ENCODE results near the gene VPS11.

VPS11 gene

DNA sequence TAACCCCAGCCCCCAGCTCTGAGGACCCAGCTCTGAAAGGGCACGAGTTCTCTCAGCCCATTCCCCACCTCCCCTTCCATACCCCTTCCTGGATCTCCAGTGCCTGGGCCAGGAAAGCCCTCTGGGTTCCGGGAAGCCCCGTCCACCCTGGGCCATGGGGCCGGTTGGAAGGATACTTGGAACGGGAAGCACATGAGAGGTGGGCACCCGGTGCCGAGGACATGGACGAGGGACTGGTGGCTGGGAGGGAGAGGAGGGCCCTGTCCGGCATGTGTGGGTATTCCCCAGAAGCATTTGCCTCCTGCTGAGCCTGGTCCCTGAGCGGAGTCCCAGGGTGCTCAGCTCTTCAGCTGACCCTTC, 48.6 kb downstream of the VPS11 start:
- no peak for DNase-seq (ENCODE audit: low read depth)
- no peak overlapping the region for H3K4me3 ChIP-seq (replicated peaks; ENCODE audit: low read depth, low read length)
- TF ChIP-seq, protein P1, sequence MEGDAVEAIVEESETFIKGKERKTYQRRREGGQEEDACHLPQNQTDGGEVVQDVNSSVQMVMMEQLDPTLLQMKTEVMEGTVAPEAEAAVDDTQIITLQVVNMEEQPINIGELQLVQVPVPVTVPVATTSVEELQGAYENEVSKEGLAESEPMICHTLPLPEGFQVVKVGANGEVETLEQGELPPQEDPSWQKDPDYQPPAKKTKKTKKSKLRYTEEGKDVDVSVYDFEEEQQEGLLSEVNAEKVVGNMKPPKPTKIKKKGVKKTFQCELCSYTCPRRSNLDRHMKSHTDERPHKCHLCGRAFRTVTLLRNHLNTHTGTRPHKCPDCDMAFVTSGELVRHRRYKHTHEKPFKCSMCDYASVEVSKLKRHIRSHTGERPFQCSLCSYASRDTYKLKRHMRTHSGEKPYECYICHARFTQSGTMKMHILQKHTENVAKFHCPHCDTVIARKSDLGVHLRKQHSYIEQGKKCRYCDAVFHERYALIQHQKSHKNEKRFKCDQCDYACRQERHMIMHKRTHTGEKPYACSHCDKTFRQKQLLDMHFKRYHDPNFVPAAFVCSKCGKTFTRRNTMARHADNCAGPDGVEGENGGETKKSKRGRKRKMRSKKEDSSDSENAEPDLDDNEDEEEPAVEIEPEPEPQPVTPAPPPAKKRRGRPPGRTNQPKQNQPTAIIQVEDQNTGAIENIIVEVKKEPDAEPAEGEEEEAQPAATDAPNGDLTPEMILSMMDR (IDR thresholded peaks at IDR 0.05; ENCODE audit: low read length, missing control alignments) = no peak

DNA sequence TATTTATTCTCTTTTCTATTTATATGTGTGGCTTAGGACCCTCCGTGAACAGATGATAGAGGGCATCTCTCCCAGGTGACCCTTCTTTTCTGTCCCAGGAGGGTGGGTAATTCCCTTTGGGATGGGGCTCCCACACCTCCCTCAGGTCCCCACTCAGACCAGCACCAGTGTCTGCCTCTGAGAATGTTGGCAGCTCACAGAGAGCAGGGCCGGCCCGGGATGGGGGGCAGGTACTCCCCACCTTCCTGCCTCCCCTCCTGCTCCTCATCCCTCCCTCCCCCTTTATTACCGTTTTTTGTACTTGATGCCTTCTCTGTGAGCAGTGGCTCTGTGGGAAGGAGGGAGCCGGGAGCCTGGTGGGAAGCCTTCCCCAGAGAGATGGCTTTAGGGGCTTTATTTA, 49.0 kb downstream of the VPS11 start:
- H3K4me3 ChIP-seq (replicated peaks; ENCODE audit: low read depth, low read length) = no peak overlapping the region
- TF ChIP-seq, protein P1 (IDR thresholded peaks at IDR 0.05; ENCODE audit: low read length, missing control alignments) = no peak
- DNase-seq (ENCODE audit: low read depth) = no peak

DNA sequence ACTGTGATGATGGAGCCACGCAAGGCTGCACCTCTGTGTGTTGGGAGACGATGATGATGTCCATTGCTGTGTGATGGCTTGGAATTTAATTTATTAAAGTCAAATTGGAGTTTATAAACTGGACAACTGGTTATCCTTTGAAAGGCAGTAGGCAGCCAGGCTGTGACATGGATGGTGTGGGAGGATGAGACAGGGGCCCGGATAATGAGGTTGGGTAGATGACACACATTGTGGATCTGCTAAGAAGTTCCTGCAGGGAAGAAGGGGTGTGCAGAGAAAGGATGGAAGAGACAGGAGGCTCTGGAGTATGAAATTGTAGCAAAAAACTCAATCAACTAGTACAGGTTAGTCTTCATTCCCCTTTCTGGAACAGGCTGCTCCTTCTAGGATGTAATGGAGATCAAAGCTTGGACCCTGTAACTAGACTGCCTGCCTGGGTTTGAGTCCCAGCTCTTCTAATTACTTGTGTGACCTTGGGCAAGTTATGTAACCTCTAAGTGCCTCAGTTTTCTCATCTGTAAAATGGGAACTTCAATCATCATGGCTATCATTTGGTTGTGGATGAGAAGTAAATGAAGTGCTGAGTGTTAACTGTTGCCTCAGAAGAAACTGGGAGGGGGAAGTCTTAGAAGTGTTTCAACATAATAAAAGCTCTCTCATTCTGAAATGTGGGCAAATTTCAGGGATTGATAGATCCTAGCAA, 49.5 kb downstream of the VPS11 start:
- H3K4me3 ChIP-seq (replicated peaks; ENCODE audit: low read depth, low read length) = no peak overlapping the region
- TF ChIP-seq, protein P1 (IDR thresholded peaks at IDR 0.05; ENCODE audit: low read length, missing control alignments) = no peak
- no peak for DNase-seq (ENCODE audit: low read depth)

DNA sequence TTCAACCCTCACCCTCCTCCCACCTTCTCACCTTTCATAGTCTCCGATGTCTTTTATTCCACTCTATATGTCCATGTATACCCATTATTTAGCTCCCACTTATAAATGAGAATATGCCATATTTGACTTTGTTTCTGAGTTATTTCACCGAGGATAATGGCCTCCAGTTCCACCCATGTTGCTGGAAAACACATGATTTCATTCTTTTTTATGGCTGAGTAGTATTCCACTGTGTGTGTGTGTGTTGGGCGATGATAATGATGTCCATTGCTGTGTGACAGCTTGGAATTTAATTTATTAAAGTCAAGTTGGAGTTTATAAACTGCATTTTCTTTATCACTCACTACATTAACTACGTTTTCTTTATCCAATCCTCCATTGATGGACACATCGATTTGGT, 50.6 kb downstream of the VPS11 start:
- no peak for DNase-seq (ENCODE audit: low read depth)
- H3K4me3 ChIP-seq (replicated peaks; ENCODE audit: low read depth, low read length) = no peak overlapping the region
- TF ChIP-seq, protein P1 (IDR thresholded peaks at IDR 0.05; ENCODE audit: low read length, missing control alignments) = no peak

DNA sequence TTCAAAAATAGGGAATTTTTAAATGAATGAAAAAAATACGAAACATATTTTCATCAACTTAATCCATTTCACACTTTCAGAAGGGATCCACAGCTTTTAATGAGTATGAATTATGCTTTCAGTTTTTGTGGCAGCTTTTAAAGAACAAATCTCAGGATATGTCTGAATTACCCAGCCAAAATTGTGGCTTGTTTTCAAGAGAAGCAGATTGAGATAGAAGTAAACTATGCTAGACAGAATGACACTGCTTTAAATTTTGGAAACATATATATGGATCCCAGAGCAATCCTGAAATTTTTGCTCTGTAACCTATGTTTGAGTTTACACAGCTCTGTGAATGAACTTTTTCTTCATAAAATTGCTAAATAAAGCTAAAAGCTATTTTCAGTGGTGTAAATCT, 51.3 kb downstream of the VPS11 start:
- DNase-seq (ENCODE audit: low read depth) = no peak
- TF ChIP-seq, protein P1 (IDR thresholded peaks at IDR 0.05; ENCODE audit: low read length, missing control alignments) = no peak
- H3K4me3 ChIP-seq (replicated peaks; ENCODE audit: low read depth, low read length) = no peak overlapping the region

DNA sequence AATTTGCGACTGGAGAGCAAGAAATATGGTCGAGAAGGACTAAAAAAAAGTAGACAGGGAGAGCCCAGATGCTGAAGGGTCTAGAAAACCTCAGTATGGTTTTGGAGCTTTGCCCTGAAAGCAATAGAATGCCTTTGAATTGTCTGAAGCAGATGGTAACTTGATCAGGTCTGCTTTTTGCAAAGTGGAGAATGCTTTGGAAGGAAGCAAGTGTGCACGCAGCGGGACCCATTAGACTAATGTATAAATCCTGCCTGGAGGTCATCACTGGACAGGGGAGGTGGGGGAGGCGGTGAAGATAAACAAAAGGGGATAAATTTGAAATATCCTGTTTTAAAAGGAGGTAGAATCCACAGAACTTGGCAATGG, 53.0 kb downstream of the VPS11 start:
- H3K4me3 ChIP-seq (replicated peaks; ENCODE audit: low read depth, low read length) = peak overlapping the region; percentile 71
- TF ChIP-seq, protein P1 (IDR thresholded peaks at IDR 0.05; ENCODE audit: low read length, missing control alignments) = no peak
- peak; percentile 28 for DNase-seq (ENCODE audit: low read depth)

All from fibroblast of pulmonary artery (primary cell).